PFSK-1 (cell line): Measurements from ENCODE around the gene MUTYH.

Source experiments
- FOXP2 ChIP-seq: optimal IDR thresholded peaks from 2 replicates; pipeline ENCODE3; 2011; ENCODE audit warnings: borderline replicate concordance, control low read depth, inconsistent platforms; ENCODE audit not compliant: insufficient read depth; ENCODE audit errors: extremely low read length, extremely low read depth
- POLR2AphosphoS5 ChIP-seq: IDR thresholded peaks from 2 replicates; pipeline ENCODE4 v1.6.1; 2012; ENCODE audit warnings: low read depth, mild to moderate bottlenecking, control low read depth, low read length, moderate library complexity
- SIN3A ChIP-seq: IDR thresholded peaks from 2 replicates; pipeline ENCODE4 v1.6.1; 2012; ENCODE audit warnings: mild to moderate bottlenecking, low read length, moderate library complexity, borderline replicate concordance; ENCODE audit not compliant: insufficient read depth
- TAF1 ChIP-seq: IDR thresholded peaks from 2 replicates; pipeline ENCODE4 v1.6.1; 2012; ENCODE audit warnings: low read length, control low read depth, borderline replicate concordance; ENCODE audit not compliant: insufficient read depth
- TF ChIP-seq, protein P1 (sequence below), 2 experiments: IDR thresholded peaks; 2 replicates each; pipeline versions ENCODE4 v1.6.1 to v1.8.0; 2011 to 2012; ENCODE audit warnings: low read depth in 2 of 2, low read length in 2 of 2, control low read depth in 1 of 2, inconsistent platforms in 1 of 2, mild to moderate bottlenecking in 1 of 2, moderate library complexity in 1 of 2; ENCODE audit not compliant: insufficient read depth in 1 of 2

Gene MUTYH

DNA sequence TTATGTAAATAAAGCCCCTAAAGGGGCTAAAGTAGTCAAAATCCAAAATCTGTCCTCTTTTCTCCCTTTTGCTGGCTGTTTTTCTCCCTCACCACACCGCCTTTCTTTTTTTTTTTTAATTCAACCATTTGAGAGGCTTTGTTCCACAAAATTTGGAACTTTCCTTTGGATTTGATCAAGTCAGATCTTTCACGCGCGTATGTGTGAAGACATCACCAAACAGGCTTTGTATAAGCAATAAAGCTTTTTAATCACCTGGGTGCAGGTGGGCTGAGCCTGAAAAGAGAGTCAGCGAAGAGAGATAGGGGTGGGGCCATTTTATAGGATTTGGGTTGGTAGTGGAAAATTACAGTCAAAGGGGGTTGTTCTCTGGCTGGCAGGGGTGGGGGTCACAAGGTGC lies 18.8 kb downstream of the MUTYH start:
- no peak for TF ChIP-seq TAF1
- no peak for TF ChIP-seq FOXP2
- TF ChIP-seq, protein P1, sequence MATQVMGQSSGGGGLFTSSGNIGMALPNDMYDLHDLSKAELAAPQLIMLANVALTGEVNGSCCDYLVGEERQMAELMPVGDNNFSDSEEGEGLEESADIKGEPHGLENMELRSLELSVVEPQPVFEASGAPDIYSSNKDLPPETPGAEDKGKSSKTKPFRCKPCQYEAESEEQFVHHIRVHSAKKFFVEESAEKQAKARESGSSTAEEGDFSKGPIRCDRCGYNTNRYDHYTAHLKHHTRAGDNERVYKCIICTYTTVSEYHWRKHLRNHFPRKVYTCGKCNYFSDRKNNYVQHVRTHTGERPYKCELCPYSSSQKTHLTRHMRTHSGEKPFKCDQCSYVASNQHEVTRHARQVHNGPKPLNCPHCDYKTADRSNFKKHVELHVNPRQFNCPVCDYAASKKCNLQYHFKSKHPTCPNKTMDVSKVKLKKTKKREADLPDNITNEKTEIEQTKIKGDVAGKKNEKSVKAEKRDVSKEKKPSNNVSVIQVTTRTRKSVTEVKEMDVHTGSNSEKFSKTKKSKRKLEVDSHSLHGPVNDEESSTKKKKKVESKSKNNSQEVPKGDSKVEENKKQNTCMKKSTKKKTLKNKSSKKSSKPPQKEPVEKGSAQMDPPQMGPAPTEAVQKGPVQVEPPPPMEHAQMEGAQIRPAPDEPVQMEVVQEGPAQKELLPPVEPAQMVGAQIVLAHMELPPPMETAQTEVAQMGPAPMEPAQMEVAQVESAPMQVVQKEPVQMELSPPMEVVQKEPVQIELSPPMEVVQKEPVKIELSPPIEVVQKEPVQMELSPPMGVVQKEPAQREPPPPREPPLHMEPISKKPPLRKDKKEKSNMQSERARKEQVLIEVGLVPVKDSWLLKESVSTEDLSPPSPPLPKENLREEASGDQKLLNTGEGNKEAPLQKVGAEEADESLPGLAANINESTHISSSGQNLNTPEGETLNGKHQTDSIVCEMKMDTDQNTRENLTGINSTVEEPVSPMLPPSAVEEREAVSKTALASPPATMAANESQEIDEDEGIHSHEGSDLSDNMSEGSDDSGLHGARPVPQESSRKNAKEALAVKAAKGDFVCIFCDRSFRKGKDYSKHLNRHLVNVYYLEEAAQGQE (IDR thresholded peaks at IDR 0.05; ENCODE audit: insufficient read depth in 1 of 2, low read depth in 2 of 2, low read length in 2 of 2) = no peak
- TF ChIP-seq SIN3A = no peak
- TF ChIP-seq POLR2AphosphoS5 = no peak

DNA sequence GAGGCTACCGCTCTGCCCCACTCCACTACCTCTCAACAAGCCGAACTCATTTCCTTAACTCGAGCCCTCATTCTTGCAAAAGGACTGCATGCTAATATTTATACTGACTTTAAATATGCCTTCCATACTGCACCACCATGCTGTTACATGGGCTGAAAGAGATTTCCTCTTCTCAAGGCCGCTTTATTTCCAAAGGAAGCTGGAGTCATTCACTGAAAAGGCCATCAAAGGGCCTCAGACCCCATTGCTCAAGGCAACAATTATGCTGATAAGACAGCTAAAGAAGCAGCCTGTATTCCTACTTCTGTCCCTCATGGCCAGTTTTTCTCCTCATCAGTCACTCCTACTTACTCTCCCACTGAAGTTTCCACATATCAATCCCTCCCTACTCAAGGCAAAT lies 20.5 kb downstream of the MUTYH start:
- TF ChIP-seq FOXP2 (no peak), TAF1 (no peak), SIN3A (no peak), POLR2AphosphoS5 (no peak)
- TF ChIP-seq, protein P1 (IDR thresholded peaks at IDR 0.05; ENCODE audit: insufficient read depth in 1 of 2, low read depth in 2 of 2, low read length in 2 of 2) = no peak

DNA sequence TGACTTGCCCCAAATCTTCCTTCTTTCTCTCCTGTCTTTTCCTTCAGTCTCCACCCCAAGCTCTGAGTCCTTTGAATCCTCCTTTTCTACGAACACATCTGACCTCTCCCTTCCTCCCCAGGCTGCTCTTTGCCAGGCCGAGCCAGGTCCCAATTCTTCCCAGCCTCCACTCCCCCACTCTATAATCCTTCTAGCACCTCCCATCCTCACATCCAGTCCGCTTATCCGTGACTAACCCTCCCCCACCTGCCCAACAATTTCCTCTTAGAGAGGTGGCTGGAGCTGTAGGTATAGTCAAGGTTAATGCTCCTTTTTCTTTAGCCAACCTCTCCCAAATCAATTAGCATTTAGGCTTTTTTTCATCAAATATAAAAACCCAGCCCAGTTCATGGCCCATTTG lies 23.1 kb downstream of the MUTYH start:
- TF ChIP-seq SIN3A (no peak), TAF1 (no peak), POLR2AphosphoS5 (no peak)
- TF ChIP-seq, protein P1 (IDR thresholded peaks at IDR 0.05; ENCODE audit: insufficient read depth in 1 of 2, low read depth in 2 of 2, low read length in 2 of 2) = no peak

DNA sequence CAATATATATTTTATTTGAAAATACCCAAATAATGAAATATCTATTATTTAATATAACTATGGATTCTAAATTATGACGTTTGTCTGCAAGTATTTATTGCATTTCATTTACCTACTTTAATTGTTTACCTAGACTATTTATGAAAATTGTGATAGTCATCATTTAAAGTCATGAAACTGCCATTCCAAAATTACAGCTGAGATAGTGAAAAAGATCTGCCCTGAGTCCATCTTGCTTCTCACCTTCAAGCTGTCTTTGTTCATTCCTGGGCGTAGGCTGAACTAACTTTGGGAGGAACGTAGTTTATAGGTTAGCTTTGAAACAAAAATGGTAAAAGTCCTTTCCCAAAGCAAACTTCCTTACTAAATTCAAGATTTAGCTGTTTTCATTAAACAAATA lies 26.0 kb downstream of the MUTYH start:
- TF ChIP-seq FOXP2 = no peak
- TF ChIP-seq TAF1 = no peak

DNA sequence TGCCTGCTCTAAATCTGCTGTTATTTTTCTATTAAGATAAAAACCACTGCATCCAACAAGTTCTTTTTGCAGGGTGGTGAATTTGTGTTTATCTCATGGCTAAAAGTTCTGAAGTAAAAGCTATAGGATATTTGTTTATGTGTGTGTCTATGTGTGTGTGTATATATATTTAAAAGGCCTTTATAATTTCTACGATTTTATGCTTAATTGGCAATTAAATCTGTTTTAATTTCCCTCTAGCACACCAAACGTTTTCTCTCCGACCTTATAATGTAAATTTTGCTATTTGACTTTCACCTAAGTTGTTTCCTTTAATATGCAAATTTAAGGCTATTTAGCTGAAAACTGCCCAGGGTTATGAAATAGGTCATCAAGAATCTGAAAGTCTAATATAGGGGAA lies 33.3 kb downstream of the MUTYH start:
- TF ChIP-seq, protein P1 (IDR thresholded peaks at IDR 0.05; ENCODE audit: insufficient read depth in 1 of 2, low read depth in 2 of 2, low read length in 2 of 2) = no peak
- TF ChIP-seq SIN3A = no peak
- TF ChIP-seq TAF1 = no peak
- no peak for TF ChIP-seq FOXP2
- TF ChIP-seq POLR2AphosphoS5 = no peak
